HEK293 (cell line): ENCODE data around the gene DKK3.

Experiments
- MEIS1 ChIP-seq: sonication (generic); formaldehyde crosslinking; IDR thresholded peaks from 2 replicates; pipeline ENCODE4 v1.8.1; 2022; ENCODE audit warnings: missing genetic modification reagents, mild to moderate bottlenecking, borderline replicate concordance
- SP2 ChIP-seq: fragments of 450-650 bp; formaldehyde crosslinking; IDR thresholded peaks from 2 replicates; pipeline ENCODE4 v1.5.1; 2016; ENCODE audit warnings: missing biosample characterization, missing genetic modification characterization
- ZFP69B ChIP-seq: fragments of 450-650 bp; formaldehyde crosslinking; IDR thresholded peaks from 2 replicates; pipeline ENCODE4 v1.5.1; 2016; ENCODE audit warnings: missing biosample characterization, missing genetic modification characterization
- ZNF354C ChIP-seq: fragments of 450-650 bp; formaldehyde crosslinking; IDR thresholded peaks from 2 replicates; pipeline ENCODE4 v1.5.1; 2016; ENCODE audit warnings: missing biosample characterization, missing genetic modification characterization, low read depth, borderline replicate concordance
- TF ChIP-seq, protein P1 (sequence below): fragments of 450-650 bp; formaldehyde crosslinking; IDR thresholded peaks from 2 replicates; pipeline ENCODE4 v1.5.1; 2016; ENCODE audit warnings: missing biosample characterization, missing genetic modification characterization

DNA sequence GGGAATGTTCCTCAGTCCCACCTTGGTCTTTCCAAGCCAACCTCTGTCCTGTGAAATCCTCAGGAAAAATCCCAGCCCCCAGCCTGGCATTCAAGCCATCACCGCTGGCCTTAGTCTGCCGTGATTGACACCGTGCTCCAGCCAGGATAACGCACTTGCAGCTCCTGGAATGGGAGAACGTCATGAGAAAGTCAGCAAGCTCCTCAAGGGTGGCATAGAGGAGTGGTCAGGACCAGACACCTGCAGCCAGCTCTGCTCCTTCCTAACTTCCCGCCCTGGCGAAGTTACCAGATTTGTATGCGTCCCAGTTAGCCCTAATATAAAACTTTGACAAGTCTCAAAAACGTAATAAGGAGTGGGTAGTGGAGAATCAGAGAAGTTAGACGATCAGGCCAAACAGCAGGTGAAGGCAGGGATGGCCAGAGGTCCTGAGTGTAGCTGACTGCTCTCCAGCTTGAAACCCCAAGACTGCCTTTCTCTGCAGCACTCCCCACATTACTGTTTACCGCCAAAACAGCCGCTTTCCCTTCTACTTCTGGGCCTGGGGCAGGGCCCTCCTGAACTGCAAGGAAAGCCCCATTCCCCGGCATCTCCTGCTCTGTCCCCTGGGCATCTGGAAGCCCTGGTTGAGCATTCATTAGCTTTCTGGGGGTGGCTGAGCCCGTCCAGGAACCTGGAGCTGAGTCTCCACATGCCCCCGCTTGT is 1.3 kb upstream of the DKK3 start:
- TF ChIP-seq MEIS1 (no peak), ZFP69B (tag by site-specific recombination) (no peak), ZNF354C (tag by site-specific recombination) (no peak), SP2 (no peak)
- TF ChIP-seq, protein P1, sequence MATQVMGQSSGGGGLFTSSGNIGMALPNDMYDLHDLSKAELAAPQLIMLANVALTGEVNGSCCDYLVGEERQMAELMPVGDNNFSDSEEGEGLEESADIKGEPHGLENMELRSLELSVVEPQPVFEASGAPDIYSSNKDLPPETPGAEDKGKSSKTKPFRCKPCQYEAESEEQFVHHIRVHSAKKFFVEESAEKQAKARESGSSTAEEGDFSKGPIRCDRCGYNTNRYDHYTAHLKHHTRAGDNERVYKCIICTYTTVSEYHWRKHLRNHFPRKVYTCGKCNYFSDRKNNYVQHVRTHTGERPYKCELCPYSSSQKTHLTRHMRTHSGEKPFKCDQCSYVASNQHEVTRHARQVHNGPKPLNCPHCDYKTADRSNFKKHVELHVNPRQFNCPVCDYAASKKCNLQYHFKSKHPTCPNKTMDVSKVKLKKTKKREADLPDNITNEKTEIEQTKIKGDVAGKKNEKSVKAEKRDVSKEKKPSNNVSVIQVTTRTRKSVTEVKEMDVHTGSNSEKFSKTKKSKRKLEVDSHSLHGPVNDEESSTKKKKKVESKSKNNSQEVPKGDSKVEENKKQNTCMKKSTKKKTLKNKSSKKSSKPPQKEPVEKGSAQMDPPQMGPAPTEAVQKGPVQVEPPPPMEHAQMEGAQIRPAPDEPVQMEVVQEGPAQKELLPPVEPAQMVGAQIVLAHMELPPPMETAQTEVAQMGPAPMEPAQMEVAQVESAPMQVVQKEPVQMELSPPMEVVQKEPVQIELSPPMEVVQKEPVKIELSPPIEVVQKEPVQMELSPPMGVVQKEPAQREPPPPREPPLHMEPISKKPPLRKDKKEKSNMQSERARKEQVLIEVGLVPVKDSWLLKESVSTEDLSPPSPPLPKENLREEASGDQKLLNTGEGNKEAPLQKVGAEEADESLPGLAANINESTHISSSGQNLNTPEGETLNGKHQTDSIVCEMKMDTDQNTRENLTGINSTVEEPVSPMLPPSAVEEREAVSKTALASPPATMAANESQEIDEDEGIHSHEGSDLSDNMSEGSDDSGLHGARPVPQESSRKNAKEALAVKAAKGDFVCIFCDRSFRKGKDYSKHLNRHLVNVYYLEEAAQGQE (tag by site-specific recombination) = no peak
